GM21526 (cell line): Measurements from ENCODE around the gene SOX2.
A peak's percentile ranks its signal among the peaks of the same experiment; 100 is the strongest.

ENCODE experiments used
- ATAC-seq: cut with Tn5 transposase; IDR thresholded peaks from one replicate; pipeline ENCODE4 v1.9.1; 2021; ENCODE audit warnings: moderate library complexity; ENCODE audit not compliant: unreplicated experiment, low FRiP score

SOX2 gene

DNA sequence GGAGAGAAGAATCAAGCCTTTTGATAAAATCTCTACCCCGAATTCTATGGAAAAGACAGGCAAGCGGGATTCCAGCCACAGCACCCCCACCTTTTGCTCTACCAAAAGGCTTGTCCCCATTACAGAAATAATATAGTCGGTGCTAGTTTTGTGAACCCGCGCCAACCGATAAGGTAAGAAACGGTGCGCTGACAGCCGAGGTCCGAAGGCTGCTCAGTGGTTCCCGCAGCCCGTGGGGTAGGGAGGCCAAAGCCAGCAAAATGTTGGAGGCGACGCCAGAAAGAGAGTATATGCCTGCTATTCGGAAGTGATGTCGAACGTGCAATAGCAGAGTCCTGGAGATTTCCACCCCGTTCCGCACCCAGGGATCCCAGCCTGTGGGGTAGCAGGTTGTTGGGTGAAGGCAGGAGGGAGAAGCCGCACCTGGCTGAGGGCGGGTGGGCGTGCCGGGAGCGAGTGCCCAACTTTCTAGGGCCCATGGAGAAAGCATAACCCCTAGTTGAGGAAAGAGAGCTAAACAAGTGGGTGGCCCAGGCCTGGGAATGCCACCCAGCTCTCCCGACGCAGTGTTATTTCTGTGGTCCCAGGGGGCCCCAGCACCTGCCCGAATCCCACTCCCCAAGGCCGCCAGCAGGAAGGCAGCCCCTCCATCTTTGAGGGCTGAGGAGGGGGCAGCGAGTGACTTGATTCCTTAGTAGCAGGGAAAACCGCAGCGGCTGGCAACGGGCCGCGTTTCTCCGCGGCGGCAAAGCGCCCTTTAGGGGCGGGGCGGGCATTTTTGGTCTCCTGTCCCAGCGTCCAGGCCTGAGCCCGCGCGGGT is 7.9 kb upstream of the SOX2 start:
- no peak for ATAC-seq

DNA sequence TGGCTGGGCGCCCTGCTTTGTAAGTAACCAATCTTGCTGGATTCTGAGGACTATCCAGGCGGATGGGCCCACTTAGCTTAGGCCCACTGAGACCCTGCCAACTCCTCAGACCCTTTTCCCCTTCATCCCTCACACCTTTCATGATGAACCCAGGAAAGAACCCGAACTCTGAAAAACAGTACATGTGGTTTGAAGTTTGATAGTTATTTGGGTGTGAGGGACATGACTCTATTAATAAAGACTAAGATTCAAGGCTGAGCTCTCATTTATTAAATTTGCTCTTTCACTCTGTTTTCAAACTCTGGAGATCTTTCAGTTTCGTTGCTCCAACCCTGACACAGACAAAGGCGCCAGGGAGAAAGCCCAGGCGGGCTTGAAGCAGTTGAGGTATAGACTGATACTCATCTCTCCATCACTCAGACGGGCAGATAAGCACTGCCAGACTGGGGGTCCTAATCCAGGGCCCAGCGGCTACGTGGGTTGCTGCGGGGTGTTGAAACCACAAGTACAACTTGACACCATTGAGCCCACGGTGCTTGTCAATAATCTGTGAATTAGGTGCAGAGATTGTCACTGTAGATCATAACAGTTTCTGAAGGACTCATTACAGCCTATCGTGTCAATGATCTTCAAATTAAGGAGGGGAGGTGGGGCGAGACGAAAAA is 7.2 kb upstream of the SOX2 start:
- ATAC-seq, result no peak

DNA sequence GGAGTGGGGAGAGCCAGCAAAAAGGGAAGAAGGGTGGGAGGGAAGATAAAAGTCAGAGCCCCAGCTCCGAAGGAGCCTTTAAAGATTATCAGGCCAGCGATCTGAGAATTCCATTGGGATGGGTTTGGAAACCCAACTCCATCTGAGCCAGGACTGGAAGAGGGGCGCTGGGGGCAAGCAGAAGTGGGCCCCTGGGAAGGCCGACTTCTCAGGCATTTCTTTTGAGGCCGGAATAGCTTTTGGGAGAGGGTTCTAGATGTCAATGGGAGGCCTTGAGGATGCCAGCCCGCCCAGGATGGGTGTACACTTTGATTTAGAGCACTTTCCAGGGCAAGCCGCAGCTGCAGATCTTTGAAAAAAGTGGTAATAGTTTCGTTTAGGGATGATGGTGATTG is 6.6 kb upstream of the SOX2 start:
- no peak for ATAC-seq

- ATAC-seq, result no peak
Observed at GRCh38 chr3:181707980-181708379, 3.7 kb upstream of the SOX2 start.

GRCh38 chr3:181709537-181710279 is 2.0 kb upstream of the SOX2 start:
- peak; percentile 52 for ATAC-seq

GRCh38 chr3:181710345-181711291 is 1.1 kb upstream of the SOX2 start:
- no peak for ATAC-seq

DNA sequence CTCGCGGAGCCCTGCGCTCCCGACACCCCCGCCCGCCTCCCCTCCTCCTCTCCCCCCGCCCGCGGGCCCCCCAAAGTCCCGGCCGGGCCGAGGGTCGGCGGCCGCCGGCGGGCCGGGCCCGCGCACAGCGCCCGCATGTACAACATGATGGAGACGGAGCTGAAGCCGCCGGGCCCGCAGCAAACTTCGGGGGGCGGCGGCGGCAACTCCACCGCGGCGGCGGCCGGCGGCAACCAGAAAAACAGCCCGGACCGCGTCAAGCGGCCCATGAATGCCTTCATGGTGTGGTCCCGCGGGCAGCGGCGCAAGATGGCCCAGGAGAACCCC is 464 bp downstream of the SOX2 start:
- ATAC-seq, result no peak

GRCh38 chr3:181712553-181713279 is 991 bp downstream of the SOX2 start:
- no peak for ATAC-seq

- ATAC-seq, result no peak
Observed at GRCh38 chr3:181713280-181713647, 1.5 kb downstream of the SOX2 start.

DNA sequence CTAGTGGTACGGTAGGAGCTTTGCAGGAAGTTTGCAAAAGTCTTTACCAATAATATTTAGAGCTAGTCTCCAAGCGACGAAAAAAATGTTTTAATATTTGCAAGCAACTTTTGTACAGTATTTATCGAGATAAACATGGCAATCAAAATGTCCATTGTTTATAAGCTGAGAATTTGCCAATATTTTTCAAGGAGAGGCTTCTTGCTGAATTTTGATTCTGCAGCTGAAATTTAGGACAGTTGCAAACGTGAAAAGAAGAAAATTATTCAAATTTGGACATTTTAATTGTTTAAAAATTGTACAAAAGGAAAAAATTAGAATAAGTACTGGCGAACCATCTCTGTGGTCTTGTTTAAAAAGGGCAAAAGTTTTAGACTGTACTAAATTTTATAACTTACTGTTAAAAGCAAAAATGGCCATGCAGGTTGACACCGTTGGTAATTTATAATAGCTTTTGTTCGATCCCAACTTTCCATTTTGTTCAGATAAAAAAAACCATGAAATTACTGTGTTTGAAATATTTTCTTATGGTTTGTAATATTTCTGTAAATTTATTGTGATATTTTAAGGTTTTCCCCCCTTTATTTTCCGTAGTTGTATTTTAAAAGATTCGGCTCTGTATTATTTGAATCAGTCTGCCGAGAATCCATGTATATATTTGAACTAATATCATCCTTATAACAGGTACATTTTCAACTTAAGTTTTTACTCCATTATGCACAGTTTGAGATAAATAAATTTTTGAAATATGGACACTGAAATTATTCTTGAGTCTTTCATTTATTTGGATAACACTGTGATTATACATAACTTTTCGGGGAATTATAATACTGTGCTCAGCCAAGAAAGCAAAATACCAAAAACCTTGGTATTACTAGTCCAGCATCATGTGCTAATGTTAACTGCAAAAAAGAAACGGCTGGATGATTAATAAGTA is 2.2 kb downstream of the SOX2 start:
- ATAC-seq, result no peak

- ATAC-seq, result no peak
Observed at GRCh38 chr3:181715571-181716340, 4.0 kb downstream of the SOX2 start.

GRCh38 chr3:181716966-181717365 is 5.2 kb downstream of the SOX2 start:
- ATAC-seq, result no peak

DNA sequence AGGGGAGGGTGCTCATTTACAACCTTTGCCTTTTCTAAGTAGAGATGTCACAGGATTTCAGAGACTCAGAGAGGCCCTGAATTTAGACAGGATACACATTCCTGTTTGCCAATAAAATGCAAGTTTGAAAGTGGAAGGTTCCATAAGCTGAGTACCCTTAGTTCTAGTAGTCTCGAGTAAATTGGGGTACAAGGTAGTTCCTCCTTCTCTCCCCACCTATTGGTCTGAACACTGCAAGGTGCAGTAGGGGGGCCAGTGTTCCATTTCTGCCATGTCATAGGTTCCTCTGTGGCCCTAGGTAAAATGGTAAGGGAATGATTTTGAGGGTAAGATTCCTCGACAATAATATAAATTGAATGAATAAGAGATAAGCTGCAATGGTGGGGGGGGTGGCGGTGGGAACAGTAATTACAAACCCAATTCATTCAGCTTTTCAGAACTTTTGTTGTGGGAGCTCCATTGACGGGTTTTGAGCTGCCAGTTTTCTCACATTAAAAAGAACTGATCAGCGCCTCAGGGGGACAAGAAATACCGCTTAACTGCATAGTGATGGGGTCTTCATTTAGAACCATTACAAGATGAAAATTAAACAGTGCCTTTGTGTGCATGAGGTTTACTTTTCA is 5.9 kb downstream of the SOX2 start:
- ATAC-seq, result no peak

DNA sequence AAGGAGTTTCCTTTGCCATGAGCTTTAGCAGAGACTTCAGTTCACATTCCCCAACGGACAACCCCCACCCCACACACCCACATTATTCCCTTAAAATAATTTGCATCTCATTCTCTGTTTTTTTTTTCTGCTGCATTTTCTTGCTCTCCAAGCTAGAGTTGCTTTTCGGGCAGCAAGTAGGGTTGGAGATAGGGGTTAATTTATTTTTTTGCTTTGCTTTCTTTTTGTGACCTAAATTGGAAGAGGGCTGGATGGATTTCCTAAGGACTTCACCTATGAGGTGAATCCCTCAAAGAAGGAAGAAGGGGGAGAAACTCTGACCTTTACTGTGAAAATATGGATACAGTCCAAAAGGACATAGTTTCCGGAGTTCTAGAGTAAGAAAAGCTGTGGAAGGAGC is 6.6 kb downstream of the SOX2 start:
- no peak for ATAC-seq

DNA sequence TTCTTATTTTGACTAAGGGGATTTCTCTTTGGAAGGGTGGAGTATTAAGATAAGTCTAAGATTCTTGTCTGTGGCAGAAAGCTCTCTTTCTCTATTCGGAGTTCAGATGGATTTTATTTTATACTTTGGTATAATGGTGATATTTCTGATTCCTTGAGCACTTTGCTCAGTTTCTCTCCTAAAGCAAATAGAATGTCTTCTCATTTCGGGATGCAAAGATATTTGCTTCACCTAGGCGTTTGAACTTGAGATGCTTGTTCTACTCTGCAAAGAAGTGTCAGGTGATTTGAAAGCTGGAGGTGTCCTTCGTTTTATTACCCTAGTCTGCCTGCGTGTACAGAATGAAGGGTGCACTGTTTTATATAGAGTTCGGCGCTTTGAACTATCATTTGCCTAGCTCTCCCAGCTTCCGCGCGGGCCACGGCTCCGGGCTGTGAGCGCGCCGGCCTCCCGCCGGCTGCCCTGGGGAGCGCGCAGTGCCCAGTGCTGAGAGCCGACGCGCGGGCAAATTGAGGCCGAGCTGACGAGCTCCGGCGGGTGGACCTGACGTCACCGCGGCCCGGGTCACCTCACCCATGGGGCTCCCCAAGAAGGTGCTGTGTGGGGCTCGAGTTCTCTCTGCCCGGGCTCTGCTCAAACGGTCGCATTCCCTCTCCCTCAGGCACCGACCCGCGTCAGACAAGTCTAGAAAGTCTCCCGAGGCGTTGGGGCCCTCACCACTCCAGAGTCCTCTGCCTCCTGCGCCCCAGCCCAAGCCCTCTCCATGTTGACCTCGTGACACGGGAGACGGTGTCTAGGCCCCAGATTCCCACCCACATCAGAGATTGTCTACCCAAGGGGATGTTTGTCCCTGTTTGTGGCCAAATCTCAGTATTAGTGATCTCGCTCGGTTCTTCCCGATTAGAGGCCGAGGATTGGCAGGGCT is 7.5 kb downstream of the SOX2 start:
- no peak for ATAC-seq

DNA sequence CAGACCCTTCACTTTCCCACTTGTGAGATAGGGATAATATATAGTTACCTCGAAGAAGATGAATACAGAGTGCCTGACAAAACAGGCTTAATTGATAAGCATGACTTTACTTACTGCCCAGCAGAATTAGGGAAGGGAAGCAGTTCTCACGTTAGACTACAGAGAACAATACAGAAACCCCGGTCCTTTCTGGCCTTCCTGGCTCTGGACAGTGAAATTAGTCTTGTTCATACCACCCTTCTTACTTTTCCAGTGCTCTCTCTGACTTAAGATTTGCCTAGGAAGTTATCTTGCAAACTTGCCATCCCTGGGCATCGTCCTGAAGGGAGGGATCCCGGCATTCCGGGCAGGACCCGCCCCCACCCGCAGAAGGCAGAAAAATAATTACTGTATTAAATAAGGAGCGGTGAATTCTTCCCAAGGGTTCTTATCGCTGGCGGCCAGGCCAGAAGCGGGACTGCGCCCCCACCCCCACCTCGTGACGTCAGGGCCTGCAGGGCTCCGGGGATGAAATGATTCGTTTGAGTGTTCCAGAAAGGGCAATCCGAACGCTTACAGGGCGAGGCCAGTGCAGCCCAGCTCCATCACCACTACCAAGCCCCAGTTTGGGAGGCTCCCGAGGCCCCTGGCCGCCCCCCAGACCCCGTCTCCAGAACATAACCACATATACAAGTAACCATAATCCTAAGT is 8.4 kb downstream of the SOX2 start:
- ATAC-seq, result no peak
